Measurements from ENCODE around the gene FOXP1. TPM values are rescaled to one million over a fixed set of nuclear protein-coding genes. Genes with fewer than 3 reads are reported as not detected.

The FOXP1 gene
- total and polyA plus RNA-seq, 2 of the 13 experiments (the other 11 are each of a cell fraction or from before 2014, with no cell fraction given) = 40.4 to 59.0 TPM

DNA sequence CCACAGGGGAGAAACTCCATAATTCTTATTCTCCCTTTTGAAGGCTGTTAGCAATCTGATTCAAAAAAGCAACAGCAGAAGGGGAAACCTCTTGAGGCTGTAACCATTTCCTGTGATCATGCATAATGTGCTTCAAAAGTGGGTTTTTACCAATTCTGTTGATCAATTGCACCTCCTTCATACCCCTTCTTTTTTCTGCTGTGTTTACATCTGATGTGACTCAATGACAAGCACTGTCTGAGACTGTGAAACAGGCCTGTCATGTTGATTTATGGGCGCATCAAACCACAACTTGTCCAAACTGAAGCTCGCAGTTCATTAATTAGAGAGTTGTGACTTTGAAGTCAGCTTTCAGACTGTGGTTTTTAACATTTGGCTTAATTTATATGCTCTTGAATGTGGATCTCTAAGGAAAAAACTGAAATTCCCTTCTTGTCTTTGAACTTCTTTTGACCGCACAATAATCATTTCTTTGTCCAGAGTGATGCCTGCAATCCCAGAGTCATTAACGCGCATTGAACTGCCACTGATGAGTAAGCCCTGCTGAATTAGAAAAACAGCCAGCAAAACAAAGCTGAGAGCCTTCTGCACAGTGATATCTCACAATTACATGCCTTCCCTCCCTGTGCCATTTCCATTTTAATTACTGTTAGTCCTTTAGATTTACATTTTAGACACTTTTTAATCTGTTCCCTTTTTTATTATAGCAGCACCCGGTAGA, 532.8 kb downstream of the FOXP1 start:
- no peak overlapping the region for H2AFZ ChIP-seq (ENCODE audit: low read length)
- ChIA-PET POLR2A (interaction anchor here (3.7 to 6.1 kb wide), 2 partner anchors 10 to 14 kb away, joined by 16 to 65 read pairs; no protein-coding TSS in a partner anchor), CTCF (ENCODE audit: low intra/inter-chr PET ratio, low total read pairs) (no interaction called here)
- H3K9ac ChIP-seq (ENCODE audit: insufficient read depth, low read depth, low read length) = no peak overlapping the region; the same call in 1 of the 2 replicates
- intact Hi-C loops (cut with micrococcal nuclease; ENCODE audit: unreplicated experiment) = no loop called here
- FAIRE-seq = no peak
- peaks cover 50% of the 10 kb centered on the region for H3K79me2 ChIP-seq (ENCODE audit: insufficient read depth, low read length)
- H3K4me2 ChIP-seq (ENCODE audit: low read depth, low read length) = no peak overlapping the region
- peaks cover 7 to 55% of the 10 kb centered on the region in 2 experiments for H3K36me3 ChIP-seq (replicated peaks in 1 of 2; ENCODE audit: control insufficient read depth in 1 of 2, insufficient read depth in 2 of 2, low read length in 2 of 2)
- no TSS peak for BruUV-seq (replicated peaks)
- no peak overlapping the region for H3K4me3 ChIP-seq (replicated peaks in 1 of 3; ENCODE audit: insufficient read depth in 1 of 3, low read depth in 2 of 3, low read length in 3 of 3)
- peak; percentile 61 for DNase-seq (ENCODE audit: low spot score)
- TF ChIP-seq, protein P1, sequence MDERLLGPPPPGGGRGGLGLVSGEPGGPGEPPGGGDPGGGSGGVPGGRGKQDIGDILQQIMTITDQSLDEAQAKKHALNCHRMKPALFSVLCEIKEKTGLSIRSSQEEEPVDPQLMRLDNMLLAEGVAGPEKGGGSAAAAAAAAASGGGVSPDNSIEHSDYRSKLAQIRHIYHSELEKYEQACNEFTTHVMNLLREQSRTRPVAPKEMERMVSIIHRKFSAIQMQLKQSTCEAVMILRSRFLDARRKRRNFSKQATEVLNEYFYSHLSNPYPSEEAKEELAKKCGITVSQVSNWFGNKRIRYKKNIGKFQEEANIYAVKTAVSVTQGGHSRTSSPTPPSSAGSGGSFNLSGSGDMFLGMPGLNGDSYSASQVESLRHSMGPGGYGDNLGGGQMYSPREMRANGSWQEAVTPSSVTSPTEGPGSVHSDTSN (CRISPR knock-in tag; IDR thresholded peaks at IDR 0.05) = peak; percentile 27; the same call in 1 of the 2 replicates
- TF ChIP-seq, protein P2, sequence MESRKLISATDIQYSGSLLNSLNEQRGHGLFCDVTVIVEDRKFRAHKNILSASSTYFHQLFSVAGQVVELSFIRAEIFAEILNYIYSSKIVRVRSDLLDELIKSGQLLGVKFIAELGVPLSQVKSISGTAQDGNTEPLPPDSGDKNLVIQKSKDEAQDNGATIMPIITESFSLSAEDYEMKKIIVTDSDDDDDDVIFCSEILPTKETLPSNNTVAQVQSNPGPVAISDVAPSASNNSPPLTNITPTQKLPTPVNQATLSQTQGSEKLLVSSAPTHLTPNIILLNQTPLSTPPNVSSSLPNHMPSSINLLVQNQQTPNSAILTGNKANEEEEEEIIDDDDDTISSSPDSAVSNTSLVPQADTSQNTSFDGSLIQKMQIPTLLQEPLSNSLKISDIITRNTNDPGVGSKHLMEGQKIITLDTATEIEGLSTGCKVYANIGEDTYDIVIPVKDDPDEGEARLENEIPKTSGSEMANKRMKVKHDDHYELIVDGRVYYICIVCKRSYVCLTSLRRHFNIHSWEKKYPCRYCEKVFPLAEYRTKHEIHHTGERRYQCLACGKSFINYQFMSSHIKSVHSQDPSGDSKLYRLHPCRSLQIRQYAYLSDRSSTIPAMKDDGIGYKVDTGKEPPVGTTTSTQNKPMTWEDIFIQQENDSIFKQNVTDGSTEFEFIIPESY (CRISPR knock-in tag; IDR thresholded peaks at IDR 0.05) = 0 out of 2 replicates have a peak, but pooled peaks have one; percentile 36
- TF ChIP-seq SSRP1 (CRISPR knock-in tag; IDR thresholded peaks at IDR 0.05) = 0 out of 2 replicates have a peak, but pooled peaks have one; percentile 25
- TF ChIP-seq HOXA5 (CRISPR knock-in tag; IDR thresholded peaks at IDR 0.05) = peak; percentile 63; the same call in 1 of the 2 replicates
- TF ChIP-seq ZNF547 (CRISPR knock-in tag; IDR thresholded peaks at IDR 0.05) = no peak
- TF ChIP-seq SAP130 (CRISPR knock-in tag; IDR thresholded peaks at IDR 0.05; ENCODE audit: low read depth) = 0 out of 2 replicates have a peak, but pooled peaks have one; percentile 26
- peak; percentile 50; the same call in 1 of the 2 replicates for TF ChIP-seq HOXD1 (CRISPR knock-in tag; IDR thresholded peaks at IDR 0.05)
- TF ChIP-seq ZBTB1 (CRISPR knock-in tag; IDR thresholded peaks at IDR 0.05; ENCODE audit: borderline replicate concordance) = no peak
- no peak for TF ChIP-seq ZKSCAN8 (CRISPR knock-in tag; IDR thresholded peaks at IDR 0.05; ENCODE audit: borderline replicate concordance)
- 0 out of 2 replicates have a peak, but pooled peaks have one; percentile 46 for TF ChIP-seq TGIF2 (CRISPR knock-in tag; IDR thresholded peaks at IDR 0.05)
- no peak for TF ChIP-seq FOXA1 (IDR thresholded peaks at IDR 0.05)
- TF ChIP-seq FOXA1 (CRISPR knock-in tag; IDR thresholded peaks at IDR 0.05) = peak; percentile 66
- no peak for TF ChIP-seq ZNF383 (CRISPR knock-in tag; IDR thresholded peaks at IDR 0.05; ENCODE audit: borderline replicate concordance)
- TF ChIP-seq HOXA9 (CRISPR knock-in tag; IDR thresholded peaks at IDR 0.05; ENCODE audit: borderline replicate concordance) = peak; percentile 58; the same call in 1 of the 2 replicates
- TF ChIP-seq TCF7 (IDR thresholded peaks at IDR 0.05; ENCODE audit: low read depth) = 0 out of 2 replicates have a peak, but pooled peaks have one; percentile 31
- TF ChIP-seq FOSL2 (CRISPR knock-in tag; IDR thresholded peaks at IDR 0.05) = peak; percentile 53
- peak; percentile 65; the same call in 1 of the 2 replicates for TF ChIP-seq MEIS2 (CRISPR knock-in tag; IDR thresholded peaks at IDR 0.05)
- TF ChIP-seq EP300 (IDR thresholded peaks at IDR 0.05; ENCODE audit: low read depth in 2 of 2, low read length in 2 of 2) = peak in 1 of 2 experiments; percentile 30; a peak in 1 of 4 replicates
- TF ChIP-seq EP300 (CRISPR knock-in tag; IDR thresholded peaks at IDR 0.05; ENCODE audit: borderline replicate concordance) = 0 out of 2 replicates have a peak, but pooled peaks have one; percentile 27
- TF ChIP-seq, protein P3, sequence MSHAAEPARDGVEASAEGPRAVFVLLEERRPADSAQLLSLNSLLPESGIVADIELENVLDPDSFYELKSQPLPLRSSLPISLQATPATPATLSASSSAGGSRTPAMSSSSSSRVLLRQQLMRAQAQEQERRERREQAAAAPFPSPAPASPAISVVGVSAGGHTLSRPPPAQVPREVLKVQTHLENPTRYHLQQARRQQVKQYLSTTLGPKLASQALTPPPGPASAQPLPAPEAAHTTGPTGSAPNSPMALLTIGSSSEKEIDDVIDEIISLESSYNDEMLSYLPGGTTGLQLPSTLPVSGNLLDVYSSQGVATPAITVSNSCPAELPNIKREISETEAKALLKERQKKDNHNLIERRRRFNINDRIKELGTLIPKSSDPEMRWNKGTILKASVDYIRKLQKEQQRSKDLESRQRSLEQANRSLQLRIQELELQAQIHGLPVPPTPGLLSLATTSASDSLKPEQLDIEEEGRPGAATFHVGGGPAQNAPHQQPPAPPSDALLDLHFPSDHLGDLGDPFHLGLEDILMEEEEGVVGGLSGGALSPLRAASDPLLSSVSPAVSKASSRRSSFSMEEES (CRISPR knock-in tag; IDR thresholded peaks at IDR 0.05) = no peak
- H3K4me1 ChIP-seq (ENCODE audit: insufficient read depth, low read length) = peaks cover 73% of the 10 kb centered on the region
- H3K27me3 ChIP-seq (ENCODE audit: control insufficient read depth in 1 of 2, insufficient read depth in 2 of 2, low read length in 2 of 2) = no peaks in the 10 kb centered on the region
- no peaks in the 10 kb centered on the region for H3K9me3 ChIP-seq (ENCODE audit: low read length)
- WGBS (ENCODE audit: low lambda C conversion rate) = 68% methylated on average over 6 of the region's 6 CpGs
- ATAC-seq = peak; percentile 8; the same call in 1 of the 3 replicates
- H4K20me1 ChIP-seq (ENCODE audit: insufficient read depth, low read length) = no peaks in the 10 kb centered on the region; the same call in 1 of the 2 replicates
- H3K27ac ChIP-seq (ENCODE audit: extremely low read length, insufficient read depth, low read length) = peak overlapping the region; percentile 65
- in situ Hi-C loops (cut with HindIII; ENCODE audit: extremely low pct_ligation_motif_present, low pct_unique_long_range_greater_than_20kb) = loop anchor here (10.0 kb wide), 1 partner anchor 534 kb away; the partner anchor contains the start of gene FOXP1
